Mucosa of descending colon (tissue), 3 donors: Measurements from ENCODE around the gene ATP5ME. TPM values are rescaled to one million over a fixed set of nuclear protein-coding genes. Genes with fewer than 3 reads are reported as not detected.
"Not testable (repeated sequence)": the region's sequence is repeated elsewhere in the genome, so short reads cannot be mapped to it uniquely, and the experiment has no call there.

ENCODE experiments used
- ATAC-seq: fragments of 200-7000 bp; cut with Tn5 transposase; one replicate; pipeline ENCODE4 v1.9.1; 2020; ENCODE audit warnings: mild to moderate bottlenecking, moderate library complexity
- DNase-seq, 3 donors: peaks; one replicate each; pipeline ENCODE4 v3.0.0-alpha.2; 2020
- H3K36me3 ChIP-seq: fragments of 200-600 bp; one replicate; pipeline ENCODE4 v1.8.0; 2021; ENCODE audit warnings: low read depth, mild to moderate bottlenecking
- H3K4me1 ChIP-seq: fragments of 200-600 bp; one replicate; pipeline ENCODE4 v1.8.0; 2021; ENCODE audit warnings: low read depth, mild to moderate bottlenecking
- H3K4me3 ChIP-seq: fragments of 200-600 bp; one replicate; pipeline ENCODE4 v1.8.0; 2021; ENCODE audit warnings: mild to moderate bottlenecking
- H3K9me3 ChIP-seq: fragments of 200-600 bp; one replicate; pipeline ENCODE4 v1.8.0; 2021; ENCODE audit warnings: mild to moderate bottlenecking
- CTCF ChIP-seq: fragments of 200-600 bp; IDR thresholded peaks from one replicate; pipeline ENCODE4 v1.8.0; 2022; ENCODE audit warnings: antibody characterized with exemption, mild to moderate bottlenecking
- intact Hi-C, 2 donors: fragments of 100-400 bp; cut with DNase I in 1 of 2; cut with micrococcal nuclease in 1 of 2; formaldehyde crosslinking; loops; one replicate each; pipeline versions ENCODE4 v1.11.0 to v1.11.1; 2022; cut with DNase I, micrococcal nuclease
- total RNA-seq, 3 donors: library from RNA; stranded (reverse); fragmentation: NEBNext Ultra II Directional in 2 of 3; extraction: Animal tissue kit (Norgen Biotek cat#: 25700) in 2 of 3; gene quantifications; one replicate each; pipeline versions ENCODE4 v1.2.1 to v1.2.4, GENCODE V29; 2021 to 2023
- donor health status: DM: no; HTN: no; CAD: no; lungs with moderate emphysema.
- donor health status: DM: no; HTN: no; CAD: no.
- donor health status: DM: no; HTN: yes; CAD: no.

ATP5ME gene
- total RNA-seq, 3 donors from 2014 or later: 330 to 467 (median 399) TPM

GRCh38 chr4:635851-636627, 38.0 kb downstream of the ATP5ME start:
- TF ChIP-seq CTCF: no peak
- intact Hi-C loops: no loop called here
- ATAC-seq (no peak), DNase-seq (peak in 1 of 3 donors; percentile 40)
- H3K9me3 ChIP-seq: no peaks in the 10 kb centered on the region
- no peaks in the 10 kb centered on the region for H3K36me3 ChIP-seq
- H3K4me3 ChIP-seq: no peak overlapping the region
- no peaks in the 10 kb centered on the region for H3K4me1 ChIP-seq

GRCh38 chr4:635066-635835, 38.8 kb downstream of the ATP5ME start:
- peak in 1 of 3 donors; percentile 28 for DNase-seq
- H3K4me3 ChIP-seq, H3K9me3 ChIP-seq, H3K36me3 ChIP-seq, H3K4me1 ChIP-seq, intact Hi-C loops, ATAC-seq: not testable (repeated sequence)

- H3K4me3 ChIP-seq: no peak overlapping the region
- intact Hi-C loops: no loop called here
- H3K36me3 ChIP-seq: no peaks in the 10 kb centered on the region
- TF ChIP-seq CTCF: no peak
- ATAC-seq: no peak
- H3K4me1 ChIP-seq: no peaks in the 10 kb centered on the region
- no peaks in the 10 kb centered on the region for H3K9me3 ChIP-seq
- peak in 1 of 3 donors; percentile 33 for DNase-seq
These were observed 39.5 kb downstream of the ATP5ME start for GRCh38 chr4:634599-634985.

GRCh38 chr4:633976-634598, 40.0 kb downstream of the ATP5ME start:
- peak in 1 of 3 donors; percentile 42 for DNase-seq

GRCh38 chr4:633406-633805, 40.7 kb downstream of the ATP5ME start:
- no peak for TF ChIP-seq CTCF
- no peaks in the 10 kb centered on the region for H3K4me1 ChIP-seq
- no peak for ATAC-seq
- intact Hi-C loops: no loop called here
- no peaks in the 10 kb centered on the region for H3K9me3 ChIP-seq
- no peaks in the 10 kb centered on the region for H3K36me3 ChIP-seq
- no peak overlapping the region for H3K4me3 ChIP-seq
- DNase-seq: peak in 1 of 3 donors; percentile 34

More at GRCh38 chr4:633976-634598, 40.0 kb downstream of the ATP5ME start:
- no peak for ATAC-seq
- no peak for TF ChIP-seq CTCF
- Histone ChIP-seq H3K9me3 (no peaks in the 10 kb centered on the region), H3K4me1 (no peaks in the 10 kb centered on the region), H3K36me3 (no peaks in the 10 kb centered on the region), H3K4me3 (no peak overlapping the region)
- intact Hi-C loops: no loop called here

- H3K4me3 ChIP-seq: no peak overlapping the region
- H3K36me3 ChIP-seq: no peaks in the 10 kb centered on the region
- DNase-seq (peak in 1 of 3 donors; percentile 26), ATAC-seq (no peak)
- no peaks in the 10 kb centered on the region for H3K4me1 ChIP-seq
- H3K9me3 ChIP-seq: no peaks in the 10 kb centered on the region
- intact Hi-C loops: no loop called here
- no peak for TF ChIP-seq CTCF
These were observed 41.1 kb downstream of the ATP5ME start for GRCh38 chr4:632926-633325.
